NOMO-1 treated with dmso at 0.1 percent for 144 hours (cell line): Measurements from ENCODE around the gene KBTBD12.

Experiments used
- DNase-seq: peaks from one replicate; lab custom pipeline; 2025; ENCODE audit not compliant: unreplicated experiment; lab: John Stamatoyannopoulos, UW

Gene KBTBD12

GRCh38 chr3:127951276-127951675, 36.2 kb downstream of the KBTBD12 start:
- DNase-seq = no peak

GRCh38 chr3:127953091-127954035, 38.3 kb downstream of the KBTBD12 start:
- no peak for DNase-seq

GRCh38 chr3:127954640-127955039, 39.6 kb downstream of the KBTBD12 start:
- DNase-seq = no peak

GRCh38 chr3:127955728-127956127, 40.7 kb downstream of the KBTBD12 start:
- DNase-seq = no peak

GRCh38 chr3:127959041-127959440, 44.0 kb downstream of the KBTBD12 start:
- DNase-seq = no peak

GRCh38 chr3:127959873-127960272, 44.8 kb downstream of the KBTBD12 start:
- no peak for DNase-seq

- no peak for DNase-seq
Measured at GRCh38 chr3:127960421-127960965, 45.5 kb downstream of the KBTBD12 start.

- DNase-seq = no peak
Measured at GRCh38 chr3:127961124-127961523, 46.1 kb downstream of the KBTBD12 start.

- DNase-seq = no peak
Measured at GRCh38 chr3:127961963-127962362, 46.9 kb downstream of the KBTBD12 start.

- DNase-seq = no peak
Measured at GRCh38 chr3:127962937-127963336, 47.9 kb downstream of the KBTBD12 start.

GRCh38 chr3:127964053-127964452, 49.0 kb downstream of the KBTBD12 start:
- no peak for DNase-seq

GRCh38 chr3:127964816-127965215, 49.8 kb downstream of the KBTBD12 start:
- no peak for DNase-seq

GRCh38 chr3:127967316-127967715, 52.3 kb downstream of the KBTBD12 start:
- no peak for DNase-seq

- DNase-seq = no peak
Measured at GRCh38 chr3:127970966-127971592, 56.0 kb downstream of the KBTBD12 start.

GRCh38 chr3:127974226-127974625, 59.2 kb downstream of the KBTBD12 start:
- DNase-seq = no peak

- no peak for DNase-seq
Measured at GRCh38 chr3:127975153-127976029, 60.4 kb downstream of the KBTBD12 start.

- DNase-seq = no peak
Measured at GRCh38 chr3:127978636-127979035, 63.6 kb downstream of the KBTBD12 start.

- DNase-seq = no peak
Measured at GRCh38 chr3:127979473-127979872, 64.4 kb downstream of the KBTBD12 start.

GRCh38 chr3:127981097-127981496, 66.1 kb downstream of the KBTBD12 start:
- DNase-seq = no peak

- no peak for DNase-seq
Measured at GRCh38 chr3:127982155-127982554, 67.1 kb downstream of the KBTBD12 start.
